Rectal smooth muscle tissue (tissue), 1 donor: ENCODE measurements around the gene OASL.
"Not testable (repeated sequence)": the region's sequence is repeated elsewhere in the genome, so short reads cannot be mapped to it uniquely, and the experiment has no call there.

Experiments used
- H3K27ac ChIP-seq: one replicate; pipeline ENCODE4 v1.7.0; 2013; ENCODE audit warnings: low read depth, low read length, inconsistent platforms
- H3K27me3 ChIP-seq: one replicate; pipeline ENCODE4 v1.7.0; 2013; ENCODE audit warnings: low read length; ENCODE audit not compliant: control insufficient read depth, insufficient read depth
- H3K36me3 ChIP-seq: one replicate; pipeline ENCODE4 v1.7.0; 2013; ENCODE audit warnings: low read length; ENCODE audit not compliant: control insufficient read depth, insufficient read depth
- H3K4me1 ChIP-seq: one replicate; pipeline ENCODE4 v1.7.0; 2013; ENCODE audit warnings: low read length; ENCODE audit not compliant: control insufficient read depth, insufficient read depth
- H3K4me3 ChIP-seq: one replicate; pipeline ENCODE4 v1.7.0; 2013; ENCODE audit warnings: low read length
- H3K9ac ChIP-seq: one replicate; pipeline ENCODE4 v1.7.0; 2013; ENCODE audit warnings: low read length

Gene OASL

GRCh38 chr12:121048442-121048841 is 9.4 kb upstream of the OASL start:
- H3K4me3 ChIP-seq = no peak overlapping the region
- no peaks in the 10 kb centered on the region for H3K4me1 ChIP-seq
- no peak overlapping the region for H3K9ac ChIP-seq
- H3K27me3 ChIP-seq = no peaks in the 10 kb centered on the region
- H3K27ac ChIP-seq = no peak overlapping the region
- no peaks in the 10 kb centered on the region for H3K36me3 ChIP-seq

- not testable (repeated sequence) for H3K4me3 ChIP-seq, H3K4me1 ChIP-seq, H3K27ac ChIP-seq, H3K9ac ChIP-seq, H3K27me3 ChIP-seq, H3K36me3 ChIP-seq
These were observed 8.4 kb upstream of the OASL start for GRCh38 chr12:121047400-121047799.

GRCh38 chr12:121043067-121043466 is 4.0 kb upstream of the OASL start:
- Histone ChIP-seq H3K36me3 (no peaks in the 10 kb centered on the region), H3K27me3 (no peaks in the 10 kb centered on the region), H3K27ac (no peak overlapping the region), H3K4me3 (no peak overlapping the region), H3K4me1 (no peaks in the 10 kb centered on the region), H3K9ac (no peak overlapping the region)

GRCh38 chr12:121036810-121037326 is 2.2 kb downstream of the OASL start:
- Histone ChIP-seq H3K4me1 (no peaks in the 10 kb centered on the region), H3K36me3 (no peaks in the 10 kb centered on the region), H3K4me3 (no peak overlapping the region), H3K27ac (no peak overlapping the region), H3K9ac (no peak overlapping the region), H3K27me3 (no peaks in the 10 kb centered on the region)

GRCh38 chr12:121034616-121035305 is 4.3 kb downstream of the OASL start:
- Histone ChIP-seq H3K4me1 (no peaks in the 10 kb centered on the region), H3K27ac (no peak overlapping the region)

DNA sequence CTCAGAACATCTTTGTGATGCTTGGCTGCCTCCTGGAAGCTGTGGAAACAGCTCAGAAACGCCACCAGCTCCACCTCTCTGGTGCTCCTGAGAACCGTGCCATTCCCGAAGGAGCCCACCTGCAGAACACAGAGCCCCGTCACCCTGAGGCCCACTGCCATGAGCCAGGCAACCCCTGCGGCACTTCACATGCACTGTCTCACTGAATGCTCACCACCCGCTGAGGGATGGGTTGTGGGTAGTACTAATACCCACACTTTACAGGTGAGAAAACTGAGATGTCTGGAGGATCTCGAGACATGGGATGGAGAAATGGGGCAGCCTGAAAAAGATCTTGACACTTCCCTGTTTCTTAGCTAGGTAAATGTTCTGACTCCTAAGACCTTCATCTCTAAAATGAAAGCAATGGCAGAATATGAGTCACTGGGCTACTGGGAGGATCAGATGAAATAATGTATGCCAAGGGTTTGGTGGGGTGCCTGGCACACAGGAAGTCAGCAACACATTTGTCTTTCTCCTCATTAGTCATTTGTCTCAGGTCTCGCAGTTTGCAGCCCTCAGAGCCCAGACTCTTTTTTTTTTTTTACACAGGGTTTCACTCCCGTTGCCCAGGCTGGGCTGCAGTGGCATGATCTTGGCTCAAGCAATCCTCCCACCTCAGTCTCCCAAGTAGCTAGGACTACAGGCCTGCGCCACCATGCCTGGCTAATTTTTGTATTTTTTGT is 5.3 kb downstream of the OASL start:
- H3K36me3 ChIP-seq = no peaks in the 10 kb centered on the region
- H3K27ac ChIP-seq = no peak overlapping the region
- no peak overlapping the region for H3K4me3 ChIP-seq
- H3K27me3 ChIP-seq = no peaks in the 10 kb centered on the region
- H3K4me1 ChIP-seq = no peaks in the 10 kb centered on the region
- no peak overlapping the region for H3K9ac ChIP-seq

More at GRCh38 chr12:121034616-121035305, 4.3 kb downstream of the OASL start:
- Histone ChIP-seq H3K4me3 (no peak overlapping the region), H3K27me3 (no peaks in the 10 kb centered on the region), H3K9ac (no peak overlapping the region), H3K36me3 (no peaks in the 10 kb centered on the region)

DNA sequence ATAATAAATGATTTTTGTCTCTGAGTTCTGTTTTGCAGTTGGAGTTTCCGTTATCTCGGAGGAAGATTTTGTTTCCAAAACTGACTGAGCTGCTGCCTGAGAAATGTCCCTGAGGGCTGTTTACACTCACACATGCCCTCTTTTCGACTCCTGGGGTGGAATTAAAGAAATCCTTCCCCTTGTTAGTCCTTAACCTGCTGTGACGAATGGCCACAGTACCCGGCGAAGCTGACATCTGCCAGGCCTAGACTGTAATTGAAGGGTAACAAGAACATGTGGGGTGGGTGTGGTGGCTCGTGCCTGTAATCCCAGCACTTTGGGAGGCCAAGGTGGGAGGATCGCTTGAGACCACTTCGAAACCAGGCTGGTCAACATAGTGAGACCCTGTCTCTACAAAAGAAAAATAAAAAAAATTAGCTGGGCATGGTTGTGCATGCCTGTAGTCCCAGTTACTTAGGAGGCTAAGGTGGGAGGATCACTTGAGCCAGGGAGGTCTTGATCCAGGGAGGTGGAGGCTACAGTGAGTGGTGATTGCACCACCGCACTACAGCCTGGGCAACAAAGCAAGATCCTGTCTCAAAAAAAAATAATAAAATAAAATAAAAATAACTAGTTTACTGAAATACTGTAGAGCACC is 8.4 kb downstream of the OASL start:
- Histone ChIP-seq H3K27ac (no peak overlapping the region), H3K27me3 (no peaks in the 10 kb centered on the region), H3K9ac (no peak overlapping the region), H3K4me1 (no peaks in the 10 kb centered on the region), H3K36me3 (no peaks in the 10 kb centered on the region), H3K4me3 (no peak overlapping the region)

GRCh38 chr12:121026274-121027045 is 12.6 kb downstream of the OASL start:
- no peak overlapping the region for H3K4me3 ChIP-seq
- H3K27me3 ChIP-seq = no peaks in the 10 kb centered on the region
- no peaks in the 10 kb centered on the region for H3K4me1 ChIP-seq
- H3K9ac ChIP-seq = no peak overlapping the region
- no peaks in the 10 kb centered on the region for H3K36me3 ChIP-seq
- no peak overlapping the region for H3K27ac ChIP-seq

DNA sequence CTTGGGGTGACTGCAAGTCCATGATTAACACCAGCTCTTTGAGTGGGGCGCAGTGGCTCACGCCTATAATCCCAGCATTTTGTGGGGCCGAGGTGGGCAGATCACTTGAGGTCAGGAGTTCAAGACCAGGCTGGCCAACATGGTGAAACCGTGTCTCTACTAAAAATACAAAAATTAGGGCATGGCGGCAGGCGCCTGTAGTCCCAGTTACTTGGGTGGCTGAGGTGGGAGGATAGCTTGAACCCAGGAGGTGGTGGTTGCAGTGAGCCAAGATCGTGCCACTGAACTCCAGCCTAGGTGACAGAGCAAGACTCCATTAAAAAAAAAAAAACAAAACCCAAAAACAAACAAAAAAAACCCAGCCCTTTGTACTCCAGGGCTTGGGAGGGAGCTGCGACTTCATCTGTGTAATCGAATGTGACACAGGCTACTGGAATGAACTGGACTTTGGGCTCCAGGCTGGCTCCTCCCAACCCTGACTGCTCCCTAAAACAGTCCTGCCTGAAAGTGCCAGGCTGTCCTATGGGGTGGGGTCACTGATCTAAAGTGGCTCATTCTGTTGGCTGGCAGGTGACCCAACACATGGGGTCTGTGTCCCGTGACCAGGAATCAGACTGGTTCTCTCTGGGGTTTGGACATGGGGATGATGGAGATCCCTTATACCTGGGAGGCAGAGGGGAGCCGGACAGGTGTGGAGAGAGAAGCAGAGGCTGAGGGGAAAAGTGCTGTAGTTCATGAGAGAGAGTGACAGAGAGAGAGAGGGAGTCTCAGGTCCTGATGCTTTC is 13.4 kb downstream of the OASL start:
- H3K4me3 ChIP-seq = no peak overlapping the region
- no peaks in the 10 kb centered on the region for H3K4me1 ChIP-seq
- no peak overlapping the region for H3K27ac ChIP-seq
- no peak overlapping the region for H3K9ac ChIP-seq
- H3K27me3 ChIP-seq = no peaks in the 10 kb centered on the region
- no peaks in the 10 kb centered on the region for H3K36me3 ChIP-seq

DNA sequence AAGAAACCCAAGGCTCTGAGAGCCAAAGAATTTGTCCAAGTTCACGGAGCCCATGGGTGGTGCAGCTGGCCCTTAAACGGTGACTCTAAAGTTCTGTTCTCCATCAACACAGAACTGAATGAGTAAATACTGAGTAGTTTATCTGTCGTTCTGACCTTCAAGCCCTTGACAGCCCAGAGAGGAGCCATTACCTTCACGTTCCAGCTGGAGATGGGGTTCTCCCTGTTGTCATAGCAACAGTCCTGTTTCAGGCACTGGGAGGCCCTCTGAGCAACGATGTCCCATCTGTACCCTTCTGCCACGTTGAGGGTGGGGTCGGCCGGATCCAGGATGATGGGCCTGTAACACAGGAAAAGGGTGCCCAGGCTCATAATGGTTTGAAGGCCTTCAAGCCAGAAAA is 15.2 kb downstream of the OASL start:
- Histone ChIP-seq H3K36me3 (no peaks in the 10 kb centered on the region), H3K27ac (no peak overlapping the region), H3K4me1 (no peaks in the 10 kb centered on the region), H3K27me3 (no peaks in the 10 kb centered on the region), H3K9ac (no peak overlapping the region), H3K4me3 (no peak overlapping the region)

GRCh38 chr12:121022713-121023112 is 16.3 kb downstream of the OASL start:
- H3K4me1 ChIP-seq = no peaks in the 10 kb centered on the region

More at GRCh38 chr12:121022713-121023112, 16.3 kb downstream of the OASL start:
- Histone ChIP-seq H3K27ac (no peak overlapping the region), H3K27me3 (no peaks in the 10 kb centered on the region), H3K9ac (no peak overlapping the region), H3K4me3 (no peak overlapping the region), H3K36me3 (no peaks in the 10 kb centered on the region)
